Neural cell (in vitro differentiated cells): ENCODE data around the gene ADIPOR1.

Experiments
- CTCF ChIP-seq: fragments of 450-650 bp; IDR thresholded peaks from 2 replicates; pipeline ENCODE4 v1.5.1; 2014; ENCODE audit warnings: antibody characterized with exemption, mild to moderate bottlenecking, moderate library complexity; ENCODE audit not compliant: poor library complexity, severe bottlenecking
- EP300 ChIP-seq: fragments of 450-650 bp; conservative IDR thresholded peaks from 2 replicates; pipeline ENCODE4 v1.6.1; 2014; ENCODE audit warnings: antibody characterized with exemption, mild to moderate bottlenecking, moderate library complexity; ENCODE audit not compliant: poor library complexity, severe bottlenecking
- MXI1 ChIP-seq: fragments of 450-650 bp; conservative IDR thresholded peaks from 2 replicates; pipeline ENCODE4 v1.6.1; 2014; ENCODE audit warnings: antibody characterized with exemption, mild to moderate bottlenecking; ENCODE audit not compliant: poor library complexity, severe bottlenecking
- POLR2AphosphoS5 ChIP-seq: IDR thresholded peaks from 2 replicates; pipeline ENCODE4 v1.6.1; 2012
- RAD21 ChIP-seq: fragments of 450-650 bp; conservative IDR thresholded peaks from 2 replicates; pipeline ENCODE4 v1.6.1; 2014; ENCODE audit warnings: antibody characterized with exemption, mild to moderate bottlenecking, moderate library complexity
- SMC3 ChIP-seq: fragments of 450-650 bp; conservative IDR thresholded peaks from 2 replicates; pipeline ENCODE4 v1.6.1; 2014; ENCODE audit warnings: antibody characterized with exemption, mild to moderate bottlenecking, moderate library complexity; ENCODE audit not compliant: poor library complexity

- TF ChIP-seq POLR2AphosphoS5, result no peak
- no peak for TF ChIP-seq CTCF
- TF ChIP-seq MXI1, result no peak
- TF ChIP-seq RAD21, result no peak
- TF ChIP-seq EP300, result no peak
- no peak for TF ChIP-seq SMC3
These were observed 5.3 kb downstream of the ADIPOR1 start for GRCh38 chr1:202952818-202953217.
